Psoas muscle (tissue), 8 donors: ENCODE data around the gene AGPAT4. TPM values are rescaled to one million over a fixed set of nuclear protein-coding genes. Genes with fewer than 3 reads are reported as not detected.

ENCODE experiments used
- ATAC-seq, 4 donors: fragments of 200-7000 bp; cut with Tn5 transposase; one replicate each; pipeline ENCODE4 v1.9.1; 2020; ENCODE audit warnings: moderate library complexity in 3 of 4, mild to moderate bottlenecking in 2 of 4
- DNase-seq, 2 donors: peaks; one replicate each; pipeline ENCODE4 v3.0.0-alpha.2; 2020
- H3K27ac ChIP-seq: fragments of 200-600 bp; one replicate; pipeline ENCODE4 v1.8.0; 2022
- H3K27me3 ChIP-seq, 3 donors: fragments of 200-600 bp in 1 of 3; one replicate each; pipeline versions ENCODE4 v1.6.1 to v1.8.0; 2013 to 2022; ENCODE audit warnings: low read length in 2 of 3, mild to moderate bottlenecking in 2 of 3, moderate library complexity in 1 of 3; ENCODE audit not compliant: insufficient read depth in 3 of 3
- H3K36me3 ChIP-seq, 2 donors: fragments of 200-600 bp in 1 of 2; one replicate each; pipeline versions ENCODE4 v1.6.1 to v1.8.0; 2013 to 2022; ENCODE audit warnings: low read depth in 1 of 2, mild to moderate bottlenecking in 1 of 2, moderate library complexity in 1 of 2; ENCODE audit not compliant: insufficient read depth in 1 of 2
- H3K4me1 ChIP-seq: fragments of 200-600 bp; one replicate; pipeline ENCODE4 v1.8.0; 2022
- H3K4me3 ChIP-seq: fragments of 200-600 bp; one replicate; pipeline ENCODE4 v1.8.0; 2022; ENCODE audit warnings: mild to moderate bottlenecking
- H3K9me3 ChIP-seq: fragments of 200-600 bp; one replicate; pipeline ENCODE4 v1.8.0; 2022
- WGBS, 3 donors: extraction: QIAGEN DNeasy Blood & Tissue Kit; methylation state at CpG; one replicate each; pipeline versions ENCODE4 v1.1.6 to v1.1.7; 2013; 5-methylcytosine and 5-hydroxymethylcytosine counted together
- intact Hi-C, 2 donors: fragments of 100-400 bp; cut with DNase I; formaldehyde crosslinking; loops; one replicate each; pipeline versions ENCODE4 v1.11.0 to v1.14.2; 2022
- polyA plus RNA-seq, 3 donors: library from polyadenylated mRNA; stranded (reverse); fragments of 200-250 nt; gene quantifications; one replicate each; pipeline ENCODE4 v1.2.3, GENCODE V29; 2013
- total RNA-seq, 4 donors: library from RNA; stranded (reverse); fragmentation: NEBNext Ultra II Directional in 2 of 4; extraction: Animal tissue kit (Norgen Biotek cat#: 25700) in 2 of 4; gene quantifications; one replicate each; pipeline versions ENCODE4 v1.2.1 to v1.2.4, GENCODE V29; 2021 to 2023
- TF ChIP-seq, protein P1 (sequence below): fragments of 200-600 bp; IDR thresholded peaks from one replicate; pipeline ENCODE4 v1.8.0; 2022; ENCODE audit warnings: antibody characterized with exemption
- donor health status: healthy with polysubstance abuse.
- donor health status: DM: no; HTN: no; CAD: no; lungs with moderate emphysema.
- donor health status: Bipolar disorder and iron deficiency.
- donor health status: healthy.
- donor health status: DM: yes; HTN: yes; CAD: no.
- donor health status: DM: no; HTN: no; CAD: no.
- donor health status: DM: no; HTN: no; CAD: no.
- donor health status: DM: yes; HTN: yes; CAD: no.

The AGPAT4 gene
- total and polyA plus RNA-seq, 7 donors, result 0.18 to 1.7 (median 0.59) TPM

DNA sequence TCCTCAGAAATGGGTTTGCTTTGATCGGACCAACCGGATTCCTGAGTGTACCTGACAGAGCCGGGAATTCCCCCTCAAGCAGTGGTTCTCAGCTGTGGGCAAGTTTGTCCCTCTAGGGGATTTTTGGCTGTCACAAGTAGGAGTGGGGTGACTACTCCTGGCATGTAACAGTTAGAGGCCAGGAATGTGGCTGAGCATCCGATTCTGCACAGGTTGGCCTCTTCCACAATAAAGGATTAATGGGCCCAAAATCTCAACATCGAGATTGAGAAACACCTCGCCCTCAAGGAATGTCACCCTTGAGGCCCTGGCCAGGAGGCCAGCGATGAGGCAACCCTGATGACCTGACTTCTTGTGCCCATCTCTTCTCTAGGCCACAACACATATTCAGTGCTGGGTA lies 7.9 kb downstream of the AGPAT4 start:
- TF ChIP-seq, protein P1, sequence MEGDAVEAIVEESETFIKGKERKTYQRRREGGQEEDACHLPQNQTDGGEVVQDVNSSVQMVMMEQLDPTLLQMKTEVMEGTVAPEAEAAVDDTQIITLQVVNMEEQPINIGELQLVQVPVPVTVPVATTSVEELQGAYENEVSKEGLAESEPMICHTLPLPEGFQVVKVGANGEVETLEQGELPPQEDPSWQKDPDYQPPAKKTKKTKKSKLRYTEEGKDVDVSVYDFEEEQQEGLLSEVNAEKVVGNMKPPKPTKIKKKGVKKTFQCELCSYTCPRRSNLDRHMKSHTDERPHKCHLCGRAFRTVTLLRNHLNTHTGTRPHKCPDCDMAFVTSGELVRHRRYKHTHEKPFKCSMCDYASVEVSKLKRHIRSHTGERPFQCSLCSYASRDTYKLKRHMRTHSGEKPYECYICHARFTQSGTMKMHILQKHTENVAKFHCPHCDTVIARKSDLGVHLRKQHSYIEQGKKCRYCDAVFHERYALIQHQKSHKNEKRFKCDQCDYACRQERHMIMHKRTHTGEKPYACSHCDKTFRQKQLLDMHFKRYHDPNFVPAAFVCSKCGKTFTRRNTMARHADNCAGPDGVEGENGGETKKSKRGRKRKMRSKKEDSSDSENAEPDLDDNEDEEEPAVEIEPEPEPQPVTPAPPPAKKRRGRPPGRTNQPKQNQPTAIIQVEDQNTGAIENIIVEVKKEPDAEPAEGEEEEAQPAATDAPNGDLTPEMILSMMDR, result no peak
- Histone ChIP-seq H3K4me1 (no peaks in the 10 kb centered on the region), H3K27ac (no peak overlapping the region), H3K4me3 (no peak overlapping the region), H3K36me3 (no peaks in the 10 kb centered on the region), H3K9me3 (no peaks in the 10 kb centered on the region), H3K27me3 (no peaks in the 10 kb centered on the region)
- no peak for DNase-seq
- intact Hi-C loops, result no loop called here
- 84 to 90% (median 87%) methylated on average over 7 of the region's 7 CpGs for WGBS, 3 donors
- no peak for ATAC-seq

DNA sequence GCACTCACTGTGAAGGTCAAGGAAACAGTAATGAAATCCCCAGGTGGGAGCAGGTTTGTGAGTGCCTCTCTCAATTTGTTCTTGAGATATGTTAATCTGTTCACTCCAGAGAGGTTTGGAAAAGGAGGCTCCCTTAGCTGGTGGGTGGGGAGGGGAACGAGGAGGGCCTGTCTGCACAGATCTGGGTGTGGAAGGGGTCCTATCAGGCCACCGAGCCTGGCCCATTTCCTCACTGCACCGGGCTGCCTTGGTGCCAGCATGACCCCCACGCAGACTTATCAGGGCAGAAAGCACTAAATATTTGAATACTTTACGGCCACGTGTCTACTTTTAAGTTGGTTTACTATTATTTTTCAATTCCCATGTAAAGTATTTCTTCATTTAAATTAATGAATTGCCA lies 8.3 kb downstream of the AGPAT4 start:
- Histone ChIP-seq H3K9me3 (no peaks in the 10 kb centered on the region), H3K36me3 (no peaks in the 10 kb centered on the region), H3K4me1 (no peaks in the 10 kb centered on the region), H3K27me3 (no peaks in the 10 kb centered on the region), H3K4me3 (no peak overlapping the region), H3K27ac (no peak overlapping the region)
- 85 to 97% (median 94%) methylated on average over 6 of the region's 6 CpGs for WGBS, 3 donors
- TF ChIP-seq, protein P1, result no peak
- DNase-seq, result no peak
- intact Hi-C loops, result no loop called here
- ATAC-seq, result no peak

DNA sequence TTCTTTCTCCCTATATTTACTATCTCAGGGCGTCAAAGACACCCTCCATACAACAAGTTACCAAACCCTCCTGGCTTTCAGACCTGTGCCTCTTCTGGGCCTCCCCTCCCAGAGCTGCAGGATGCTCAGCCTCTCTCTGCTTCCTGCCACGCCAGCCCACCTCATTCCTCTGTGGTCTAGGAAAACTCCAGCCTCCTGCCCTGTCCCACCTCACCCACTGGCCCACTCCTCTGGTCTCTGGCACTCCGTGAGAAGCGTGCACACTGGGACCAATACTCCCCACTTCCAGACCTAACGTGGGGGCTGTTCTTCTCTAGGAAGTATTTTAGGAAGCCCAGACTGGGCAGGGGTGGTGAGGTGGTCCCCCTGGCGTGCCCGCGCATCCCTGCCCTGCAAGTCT lies 9.7 kb downstream of the AGPAT4 start:
- 90 to 98% (median 96%) methylated on average over 8 of the region's 8 CpGs for WGBS, 3 donors
- ATAC-seq (no peak), DNase-seq (no peak)
- Histone ChIP-seq H3K4me3 (no peak overlapping the region), H3K27ac (no peak overlapping the region), H3K27me3 (no peaks in the 10 kb centered on the region), H3K4me1 (no peaks in the 10 kb centered on the region), H3K9me3 (no peaks in the 10 kb centered on the region), H3K36me3 (no peaks in the 10 kb centered on the region)
- TF ChIP-seq, protein P1, result no peak
- intact Hi-C loops, result no loop called here

DNA sequence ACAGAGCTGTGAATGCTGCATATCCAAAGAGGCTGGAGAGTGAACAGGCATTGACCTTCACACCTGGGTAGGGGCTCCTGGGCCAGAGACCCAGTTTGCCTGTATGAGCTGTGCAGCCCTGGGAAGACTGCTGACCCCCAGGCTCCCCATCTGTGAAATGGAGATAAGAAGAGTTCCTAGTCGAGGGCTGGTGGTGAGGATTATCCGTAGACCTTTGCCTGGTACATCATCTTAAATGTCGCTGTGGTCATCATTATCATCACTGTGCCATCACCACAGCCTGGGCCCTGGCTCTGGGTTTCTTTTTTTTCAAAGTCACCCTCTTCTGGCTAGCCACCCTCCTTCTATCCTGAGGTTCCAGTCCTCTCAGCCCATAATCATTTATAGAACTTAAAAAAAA lies 12.0 kb downstream of the AGPAT4 start:
- Histone ChIP-seq H3K4me1 (no peaks in the 10 kb centered on the region), H3K27me3 (no peaks in the 10 kb centered on the region), H3K4me3 (no peak overlapping the region), H3K27ac (no peak overlapping the region), H3K9me3 (no peaks in the 10 kb centered on the region), H3K36me3 (no peaks in the 10 kb centered on the region)
- DNase-seq (no peak), ATAC-seq (no peak)
- intact Hi-C loops, result no loop called here
- WGBS, 3 donors, result 90 to 93% (median 92%) methylated on average over 3 of the region's 3 CpGs
- TF ChIP-seq, protein P1, result no peak

DNA sequence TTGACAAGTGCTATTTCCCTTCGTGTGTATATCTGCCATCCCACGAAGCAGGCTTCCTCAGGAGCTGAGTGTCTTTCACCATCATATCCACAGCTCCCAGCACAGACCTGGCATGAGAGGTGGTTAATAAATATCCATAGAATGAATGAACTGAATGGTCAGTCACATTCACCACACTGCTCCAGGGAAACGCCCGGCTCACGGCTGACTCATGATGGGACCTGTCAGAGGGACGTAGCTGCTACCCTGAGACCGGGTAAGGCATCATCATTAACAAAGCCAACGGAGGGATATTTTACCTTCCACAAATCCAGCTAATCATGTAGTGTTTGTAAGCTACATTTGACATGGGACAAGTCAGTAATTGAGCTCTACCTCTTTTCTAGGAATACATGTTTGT lies 12.5 kb downstream of the AGPAT4 start:
- H3K36me3 ChIP-seq, result no peaks in the 10 kb centered on the region
- DNase-seq, result no peak
- ATAC-seq, result no peak
- intact Hi-C loops, result no loop called here
- no peak overlapping the region for H3K4me3 ChIP-seq
- H3K9me3 ChIP-seq, result no peaks in the 10 kb centered on the region
- no peaks in the 10 kb centered on the region for H3K27me3 ChIP-seq
- H3K4me1 ChIP-seq, result no peaks in the 10 kb centered on the region
- 82 to 89% (median 85%) methylated on average over 8 of the region's 8 CpGs for WGBS, 3 donors
- H3K27ac ChIP-seq, result no peak overlapping the region
- TF ChIP-seq, protein P1, result no peak
